ENCODE results near the gene FAS.

DNA sequence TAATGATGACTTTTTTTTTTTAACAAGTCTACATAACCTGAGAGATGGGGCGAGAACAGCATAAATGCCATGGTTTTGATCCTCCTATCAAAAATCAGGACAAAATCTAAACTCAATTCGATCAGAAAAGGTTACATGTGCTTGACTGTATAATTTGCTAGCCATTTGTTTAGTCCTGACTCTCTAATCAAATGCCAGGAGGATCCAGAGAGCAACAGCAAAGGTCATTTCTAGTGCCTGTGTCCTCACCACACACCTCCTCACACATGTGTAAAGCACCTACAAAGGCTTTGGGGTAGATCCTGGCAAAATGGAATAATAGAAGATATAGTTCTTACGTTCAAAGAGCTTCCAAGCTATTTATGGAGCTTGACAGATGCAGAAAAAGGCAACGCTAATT, 11.0 kb upstream of the FAS start:
- no peak for TF ChIP-seq POLR2A (IDR thresholded peaks at IDR 0.05; ENCODE audit: borderline replicate concordance, extremely low read depth, insufficient read depth, insufficient read length)
- TF ChIP-seq, protein P1, sequence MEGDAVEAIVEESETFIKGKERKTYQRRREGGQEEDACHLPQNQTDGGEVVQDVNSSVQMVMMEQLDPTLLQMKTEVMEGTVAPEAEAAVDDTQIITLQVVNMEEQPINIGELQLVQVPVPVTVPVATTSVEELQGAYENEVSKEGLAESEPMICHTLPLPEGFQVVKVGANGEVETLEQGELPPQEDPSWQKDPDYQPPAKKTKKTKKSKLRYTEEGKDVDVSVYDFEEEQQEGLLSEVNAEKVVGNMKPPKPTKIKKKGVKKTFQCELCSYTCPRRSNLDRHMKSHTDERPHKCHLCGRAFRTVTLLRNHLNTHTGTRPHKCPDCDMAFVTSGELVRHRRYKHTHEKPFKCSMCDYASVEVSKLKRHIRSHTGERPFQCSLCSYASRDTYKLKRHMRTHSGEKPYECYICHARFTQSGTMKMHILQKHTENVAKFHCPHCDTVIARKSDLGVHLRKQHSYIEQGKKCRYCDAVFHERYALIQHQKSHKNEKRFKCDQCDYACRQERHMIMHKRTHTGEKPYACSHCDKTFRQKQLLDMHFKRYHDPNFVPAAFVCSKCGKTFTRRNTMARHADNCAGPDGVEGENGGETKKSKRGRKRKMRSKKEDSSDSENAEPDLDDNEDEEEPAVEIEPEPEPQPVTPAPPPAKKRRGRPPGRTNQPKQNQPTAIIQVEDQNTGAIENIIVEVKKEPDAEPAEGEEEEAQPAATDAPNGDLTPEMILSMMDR (IDR thresholded peaks at IDR 0.05 in 2 of 3, conservative IDR thresholded peaks at IDR 0.05 in 1 of 3; ENCODE audit: borderline replicate concordance in 1 of 3, insufficient read depth in 1 of 3, low read depth in 2 of 3, low read length in 2 of 3), result no peak
- TF ChIP-seq YY1 (IDR thresholded peaks at IDR 0.05; ENCODE audit: extremely low read depth, insufficient replicate concordance, low read depth, low read length), result no peak
- TF ChIP-seq POLR2AphosphoS5 (IDR thresholded peaks at IDR 0.05; ENCODE audit: low read depth, low read length), result no peak
- TF ChIP-seq JUND (IDR thresholded peaks at IDR 0.05), result no peak
- TF ChIP-seq CEBPB (IDR thresholded peaks at IDR 0.05; ENCODE audit: low read depth), result no peak
- TF ChIP-seq ZNF274 (IDR thresholded peaks at IDR 0.05; ENCODE audit: low read depth, low read length), result no peak
- TF ChIP-seq EGR1 (IDR thresholded peaks at IDR 0.05; ENCODE audit: low read depth), result no peak
- no peak for TF ChIP-seq EZH2 (IDR thresholded peaks at IDR 0.05)
- TF ChIP-seq, protein P2, sequence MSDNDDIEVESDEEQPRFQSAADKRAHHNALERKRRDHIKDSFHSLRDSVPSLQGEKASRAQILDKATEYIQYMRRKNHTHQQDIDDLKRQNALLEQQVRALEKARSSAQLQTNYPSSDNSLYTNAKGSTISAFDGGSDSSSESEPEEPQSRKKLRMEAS (IDR thresholded peaks at IDR 0.05), result no peak
- TF ChIP-seq CBX3 (IDR thresholded peaks at IDR 0.05; ENCODE audit: low read depth), result no peak
- no peak for TF ChIP-seq FOSL1 (IDR thresholded peaks at IDR 0.05; ENCODE audit: low read depth)
- TF ChIP-seq, protein P3, sequence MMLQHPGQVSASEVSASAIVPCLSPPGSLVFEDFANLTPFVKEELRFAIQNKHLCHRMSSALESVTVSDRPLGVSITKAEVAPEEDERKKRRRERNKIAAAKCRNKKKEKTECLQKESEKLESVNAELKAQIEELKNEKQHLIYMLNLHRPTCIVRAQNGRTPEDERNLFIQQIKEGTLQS (IDR thresholded peaks at IDR 0.05), result no peak
- no peak for TF ChIP-seq EZH2phosphoT487 (IDR thresholded peaks at IDR 0.05; ENCODE audit: borderline replicate concordance)

Data from HCT116 (cell line).